Neural cell (in vitro differentiated cells): ENCODE results near the gene GNPAT.

Experiments
- EZH2 ChIP-seq: fragments of 200-600, 300-800 bp; shearing (Covaris generic), sonication (generic); IDR thresholded peaks from 2 replicates; pipeline ENCODE4 v1.6.1; 2014; ENCODE audit warnings: antibody characterized with exemption, low read length, borderline replicate concordance, mild to moderate bottlenecking; ENCODE audit not compliant: insufficient read depth, poor library complexity, severe bottlenecking
- POLR2AphosphoS5 ChIP-seq: IDR thresholded peaks from 2 replicates; pipeline ENCODE4 v1.6.1; 2012
- RAD21 ChIP-seq: fragments of 450-650 bp; conservative IDR thresholded peaks from 2 replicates; pipeline ENCODE4 v1.6.1; 2014; ENCODE audit warnings: antibody characterized with exemption, mild to moderate bottlenecking, moderate library complexity
- TAF1 ChIP-seq: IDR thresholded peaks from 2 replicates; pipeline ENCODE4 v1.6.1; 2012; ENCODE audit warnings: low read depth
- TF ChIP-seq, protein P1 (sequence below): fragments of 450-650 bp; IDR thresholded peaks from 2 replicates; pipeline ENCODE4 v1.5.1; 2014; ENCODE audit warnings: antibody characterized with exemption, mild to moderate bottlenecking, moderate library complexity; ENCODE audit not compliant: poor library complexity, severe bottlenecking

DNA sequence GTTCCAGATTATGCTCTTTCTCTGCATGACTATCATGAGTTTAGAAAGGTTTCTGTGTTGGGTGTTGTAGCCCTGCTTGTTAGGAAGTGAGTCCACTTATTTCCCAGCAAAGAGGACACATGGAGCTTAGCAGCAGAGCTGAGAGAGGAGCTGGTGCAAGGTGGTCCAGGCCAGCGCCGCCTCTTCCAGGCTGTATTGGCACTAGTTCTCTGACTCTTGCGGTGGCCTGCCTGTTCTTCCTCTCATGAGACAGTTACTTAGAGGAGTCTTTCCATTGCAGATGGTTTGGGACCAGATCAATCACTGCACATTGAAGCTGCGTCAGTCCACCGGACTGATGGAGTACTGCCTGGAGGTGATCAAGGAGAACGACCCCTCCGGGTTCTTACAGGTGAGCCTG is 41.1 kb upstream of the GNPAT start:
- TF ChIP-seq, protein P1, sequence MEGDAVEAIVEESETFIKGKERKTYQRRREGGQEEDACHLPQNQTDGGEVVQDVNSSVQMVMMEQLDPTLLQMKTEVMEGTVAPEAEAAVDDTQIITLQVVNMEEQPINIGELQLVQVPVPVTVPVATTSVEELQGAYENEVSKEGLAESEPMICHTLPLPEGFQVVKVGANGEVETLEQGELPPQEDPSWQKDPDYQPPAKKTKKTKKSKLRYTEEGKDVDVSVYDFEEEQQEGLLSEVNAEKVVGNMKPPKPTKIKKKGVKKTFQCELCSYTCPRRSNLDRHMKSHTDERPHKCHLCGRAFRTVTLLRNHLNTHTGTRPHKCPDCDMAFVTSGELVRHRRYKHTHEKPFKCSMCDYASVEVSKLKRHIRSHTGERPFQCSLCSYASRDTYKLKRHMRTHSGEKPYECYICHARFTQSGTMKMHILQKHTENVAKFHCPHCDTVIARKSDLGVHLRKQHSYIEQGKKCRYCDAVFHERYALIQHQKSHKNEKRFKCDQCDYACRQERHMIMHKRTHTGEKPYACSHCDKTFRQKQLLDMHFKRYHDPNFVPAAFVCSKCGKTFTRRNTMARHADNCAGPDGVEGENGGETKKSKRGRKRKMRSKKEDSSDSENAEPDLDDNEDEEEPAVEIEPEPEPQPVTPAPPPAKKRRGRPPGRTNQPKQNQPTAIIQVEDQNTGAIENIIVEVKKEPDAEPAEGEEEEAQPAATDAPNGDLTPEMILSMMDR, result no peak
- TF ChIP-seq POLR2AphosphoS5, result no peak
- TF ChIP-seq TAF1, result no peak
- no peak for TF ChIP-seq EZH2
- TF ChIP-seq RAD21, result no peak
